ENCODE data around the gene ULK1. TPM values are rescaled to one million over a fixed set of nuclear protein-coding genes. Genes with fewer than 3 reads are reported as not detected.
A peak's percentile ranks its signal among the peaks of the same experiment; 100 is the strongest.

Gene ULK1
- total RNA-seq, 4 donors from 2014 or later, result 17.5 to 140 (median 28.0) TPM

- Histone ChIP-seq H3K4me1 (peaks cover 0 to 20% (median 9%) of the 10 kb centered on the region in 4 donors), H3K27me3 (no peaks in the 10 kb centered on the region), H3K27ac (peak overlapping the region; percentile 92 to 93 (median 92)), H3K4me3 (peak overlapping the region; percentile 74 to 93 (median 90)), H3K36me3 (peaks cover 0 to 28% (median 7%) of the 10 kb centered on the region in 4 donors), H3K9me3 (no peaks in the 10 kb centered on the region)
- peak; percentile 42 for DNase-seq
- no peak for TF ChIP-seq POLR2A (IDR thresholded peaks at IDR 0.05)
- TF ChIP-seq EP300 (IDR thresholded peaks at IDR 0.05; ENCODE audit: low read depth), result no peak
- TF ChIP-seq POLR2AphosphoS5 (IDR thresholded peaks at IDR 0.05), result no peak
- in situ Hi-C loops (cut with MboI; ENCODE audit: low pct_ligation_motif_present in 1 of 4, low pct_unique_long_range_greater_than_20kb in 1 of 4, low sequenced_read_pairs in 3 of 4), result no loop called here
- whole genome bisulfite sequencing, 2 donors (ENCODE audit: low coverage in 1 of 2), result 1% methylated on average over 66 of the region's 87 CpGs; no CpG with 5 or more reads in 1 of the 2 donors
- intact Hi-C loops (cut with DNase I; ENCODE audit: low total_unique reads), result loop anchor here (2.0 kb wide), 1 partner anchor 35 kb away; the partner anchor contains the start of gene ULK1
Observed at GRCh38 chr12:131929581-131930456, 35.4 kb downstream of the ULK1 start.

DNA sequence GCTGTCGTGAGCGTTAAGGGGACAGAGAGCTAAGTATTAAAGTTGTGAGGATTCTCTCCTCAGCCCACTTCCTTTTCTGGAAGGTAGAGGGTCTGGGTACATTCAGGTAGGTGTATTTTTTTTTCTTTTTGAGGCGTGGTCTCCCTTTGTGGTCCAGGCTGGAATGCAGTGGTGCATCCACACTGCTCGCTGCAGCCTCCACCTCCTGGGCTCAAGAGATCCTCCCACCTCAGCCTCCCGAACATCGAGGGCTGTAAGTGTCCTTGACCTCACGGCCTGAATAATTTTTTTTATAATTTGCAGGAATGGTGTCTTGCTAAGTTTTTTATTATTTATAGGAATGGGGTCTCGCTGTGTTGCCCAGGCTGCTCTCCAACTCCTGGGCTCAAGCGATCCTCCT lies 36.1 kb downstream of the ULK1 start:
- in situ Hi-C loops (cut with MboI; ENCODE audit: low pct_ligation_motif_present in 1 of 4, low pct_unique_long_range_greater_than_20kb in 1 of 4, low sequenced_read_pairs in 3 of 4), result no loop called here
- Histone ChIP-seq H3K27me3 (no peaks in the 10 kb centered on the region), H3K4me3 (peak overlapping the region in 3 of 4 donors; percentile 74 to 93 (median 87)), H3K27ac (peak overlapping the region in 3 of 4 donors; percentile 92 to 93 (median 93)), H3K4me1 (peaks cover 0 to 20% (median 9%) of the 10 kb centered on the region in 4 donors), H3K9me3 (no peaks in the 10 kb centered on the region), H3K36me3 (peaks cover 0 to 28% (median 7%) of the 10 kb centered on the region in 4 donors)
- intact Hi-C loops (cut with DNase I; ENCODE audit: low total_unique reads), result no loop called here
- DNase-seq, result no peak
- TF ChIP-seq POLR2A (IDR thresholded peaks at IDR 0.05) (no peak), POLR2AphosphoS5 (IDR thresholded peaks at IDR 0.05) (no peak), EP300 (IDR thresholded peaks at IDR 0.05; ENCODE audit: low read depth) (no peak)
- TF ChIP-seq, protein P1, sequence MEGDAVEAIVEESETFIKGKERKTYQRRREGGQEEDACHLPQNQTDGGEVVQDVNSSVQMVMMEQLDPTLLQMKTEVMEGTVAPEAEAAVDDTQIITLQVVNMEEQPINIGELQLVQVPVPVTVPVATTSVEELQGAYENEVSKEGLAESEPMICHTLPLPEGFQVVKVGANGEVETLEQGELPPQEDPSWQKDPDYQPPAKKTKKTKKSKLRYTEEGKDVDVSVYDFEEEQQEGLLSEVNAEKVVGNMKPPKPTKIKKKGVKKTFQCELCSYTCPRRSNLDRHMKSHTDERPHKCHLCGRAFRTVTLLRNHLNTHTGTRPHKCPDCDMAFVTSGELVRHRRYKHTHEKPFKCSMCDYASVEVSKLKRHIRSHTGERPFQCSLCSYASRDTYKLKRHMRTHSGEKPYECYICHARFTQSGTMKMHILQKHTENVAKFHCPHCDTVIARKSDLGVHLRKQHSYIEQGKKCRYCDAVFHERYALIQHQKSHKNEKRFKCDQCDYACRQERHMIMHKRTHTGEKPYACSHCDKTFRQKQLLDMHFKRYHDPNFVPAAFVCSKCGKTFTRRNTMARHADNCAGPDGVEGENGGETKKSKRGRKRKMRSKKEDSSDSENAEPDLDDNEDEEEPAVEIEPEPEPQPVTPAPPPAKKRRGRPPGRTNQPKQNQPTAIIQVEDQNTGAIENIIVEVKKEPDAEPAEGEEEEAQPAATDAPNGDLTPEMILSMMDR (IDR thresholded peaks at IDR 0.05), result no peak
- 83% methylated on average over 9 of the region's 9 CpGs; no CpG with 5 or more reads in 1 of the 2 donors for WGBS, 2 donors (ENCODE audit: low coverage in 1 of 2)

GRCh38 chr12:131933387-131933786 lies 39.0 kb downstream of the ULK1 start:
- H3K4me3 ChIP-seq, result no peak overlapping the region
- peaks cover 0 to 16% (median 9%) of the 10 kb centered on the region in 4 donors for H3K4me1 ChIP-seq
- intact Hi-C loops (cut with DNase I; ENCODE audit: low total_unique reads), result no loop called here
- 89 to 95% methylated on average over 3 to 8 of the region's 8 CpGs for WGBS, 2 donors (ENCODE audit: low coverage in 1 of 2)
- TF ChIP-seq POLR2A (IDR thresholded peaks at IDR 0.05), result no peak
- TF ChIP-seq POLR2AphosphoS5 (IDR thresholded peaks at IDR 0.05), result no peak
- no peak for TF ChIP-seq EP300 (IDR thresholded peaks at IDR 0.05; ENCODE audit: low read depth)
- TF ChIP-seq, protein P1 (IDR thresholded peaks at IDR 0.05), result no peak
- H3K36me3 ChIP-seq, result peaks cover 0 to 28% (median 7%) of the 10 kb centered on the region in 4 donors
- no peak for DNase-seq
- no peak overlapping the region for H3K27ac ChIP-seq
- in situ Hi-C loops (cut with MboI; ENCODE audit: low pct_ligation_motif_present in 1 of 4, low pct_unique_long_range_greater_than_20kb in 1 of 4, low sequenced_read_pairs in 3 of 4), result no loop called here
- H3K9me3 ChIP-seq, result no peaks in the 10 kb centered on the region
- no peaks in the 10 kb centered on the region for H3K27me3 ChIP-seq

- no peak overlapping the region for H3K4me3 ChIP-seq
- no peaks in the 10 kb centered on the region for H3K27me3 ChIP-seq
- TF ChIP-seq EP300 (IDR thresholded peaks at IDR 0.05; ENCODE audit: low read depth) (no peak), POLR2AphosphoS5 (IDR thresholded peaks at IDR 0.05) (no peak), POLR2A (IDR thresholded peaks at IDR 0.05) (no peak)
- TF ChIP-seq, protein P1 (IDR thresholded peaks at IDR 0.05), result no peak
- in situ Hi-C loops (cut with MboI; ENCODE audit: low pct_ligation_motif_present in 1 of 4, low pct_unique_long_range_greater_than_20kb in 1 of 4, low sequenced_read_pairs in 3 of 4), result no loop called here
- 92% methylated on average over 2 to 11 of the region's 11 CpGs for WGBS, 2 donors (ENCODE audit: low coverage in 1 of 2)
- H3K9me3 ChIP-seq, result no peaks in the 10 kb centered on the region
- intact Hi-C loops (cut with DNase I; ENCODE audit: low total_unique reads), result no loop called here
- H3K36me3 ChIP-seq, result peaks cover 0 to 28% (median 7%) of the 10 kb centered on the region in 4 donors
- no peak for DNase-seq
- peaks cover 0 to 27% (median 11%) of the 10 kb centered on the region in 4 donors for H3K4me1 ChIP-seq
- no peak overlapping the region for H3K27ac ChIP-seq
Observed at GRCh38 chr12:131934535-131934934, 40.1 kb downstream of the ULK1 start.
